ENCODE measurements around the gene TRIM10. TPM values are rescaled to one million over a fixed set of nuclear protein-coding genes. Genes with fewer than 3 reads are reported as not detected.

TRIM10 gene
- total and polyA plus RNA-seq, 10 of the 15 experiments (the other 5 are each of a cell fraction or from before 2014, with no cell fraction given), result 0.01 TPM; not detected in 9

DNA sequence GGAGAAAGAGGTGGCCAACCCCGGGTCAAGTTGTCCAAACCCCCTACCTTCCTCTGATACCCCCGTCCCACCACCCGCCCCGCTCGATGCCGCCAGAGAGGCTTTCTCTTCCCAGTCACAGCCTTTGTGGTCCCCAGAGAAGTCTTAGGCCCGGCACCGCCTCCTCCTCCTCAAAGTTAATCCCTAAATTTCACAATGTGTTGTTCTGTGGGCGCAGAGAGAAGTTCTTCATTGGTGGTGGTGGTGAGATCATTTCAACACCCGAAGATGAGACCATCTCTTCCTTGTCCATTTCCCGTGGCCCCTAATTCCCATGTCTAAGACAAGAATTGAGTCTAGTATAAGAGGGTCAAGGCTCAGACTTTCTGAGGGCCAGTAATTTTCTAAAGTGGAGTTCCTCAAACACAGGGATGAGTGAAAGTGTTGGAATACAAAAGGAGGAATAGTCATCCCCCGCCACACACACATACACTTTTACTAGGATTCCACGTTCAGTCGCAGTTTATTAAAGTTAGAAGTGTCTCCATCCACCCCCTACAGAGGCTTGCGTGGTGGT lies 58.5 kb downstream of the TRIM10 start (continued):
- TF ChIP-seq CREB1 (IDR thresholded peaks at IDR 0.05; ENCODE audit: low read depth), result no peak
- TF ChIP-seq ESRRA (IDR thresholded peaks at IDR 0.05; ENCODE audit: low read length), result no peak
- no peak for TF ChIP-seq NFXL1 (IDR thresholded peaks at IDR 0.05; ENCODE audit: borderline replicate concordance)
- TF ChIP-seq SREBF2 (IDR thresholded peaks at IDR 0.05; ENCODE audit: low read length), result no peak

Small RNA genes within 50 kb of the gene (small RNA-seq; reads per million reads assigned to genes)
- not detected for gene RF00554

Other genes starting within 250 kb of the TRIM10 start
Only the 7 nearest of the 10 such genes appear.
- gene POLR1H, start 99.9 kb downstream of the TRIM10 start, total RNA-seq (2014; rRNA removed), result 61.9 and 66.5 TPM in 2 replicates
- gene POLR1H, start 99.9 kb downstream of the TRIM10 start, total RNA-seq (2014; rRNA removed; fragmentation: Illumina TruSeq; extraction: Trizol), result 62.7 and 63.0 TPM in 2 replicates
- 47.4 and 50.6 TPM in 2 replicates for gene POLR1H, start 99.9 kb downstream of the TRIM10 start, total RNA-seq (2021)
- gene POLR1H, start 99.9 kb downstream of the TRIM10 start, polyA plus RNA-seq (2011; rRNA removed), result 60.5 and 88.9 TPM in 2 replicates
- gene POLR1H, start 99.9 kb downstream of the TRIM10 start, polyA plus RNA-seq (2014; fragmentation: Illumina TruSeq; extraction: Trizol), result 30.7 and 54.0 TPM in 2 replicates
- gene POLR1H, start 99.9 kb downstream of the TRIM10 start, polyA plus RNA-seq (2014; fragmentation: Nextera tagmentation; extraction: Ambion mirVana), result 100 to 1,000 TPM; 154 to 160 TPM
- gene POLR1H, start 99.9 kb downstream of the TRIM10 start, polyA plus RNA-seq (2014; rRNA removed), result 59.9 and 67.5 TPM in 2 replicates
- gene POLR1H, start 99.9 kb downstream of the TRIM10 start, polyA plus RNA-seq (2016; fragmentation: Nextera tagmentation; extraction: Ambion mirVana), result 100 to 1,000 TPM in 1 of 2 experiments, 10 to 100 TPM in 1; 99.5 to 108 TPM
- gene PPP1R11, start 94.0 kb downstream of the TRIM10 start, total RNA-seq (2014; rRNA removed), result 27.4 and 32.9 TPM in 2 replicates
- gene PPP1R11, start 94.0 kb downstream of the TRIM10 start, total RNA-seq (2014; rRNA removed; fragmentation: Illumina TruSeq; extraction: Trizol), result 24.3 and 27.8 TPM in 2 replicates
- 28.7 and 28.8 TPM in 2 replicates for gene PPP1R11, start 94.0 kb downstream of the TRIM10 start, total RNA-seq (2021)
- gene PPP1R11, start 94.0 kb downstream of the TRIM10 start, polyA plus RNA-seq (2011; rRNA removed), result 48.0 and 56.1 TPM in 2 replicates
- 48.9 and 54.3 TPM in 2 replicates for gene PPP1R11, start 94.0 kb downstream of the TRIM10 start, polyA plus RNA-seq (2014; fragmentation: Illumina TruSeq; extraction: Trizol)
- gene PPP1R11, start 94.0 kb downstream of the TRIM10 start, polyA plus RNA-seq (2014; fragmentation: Nextera tagmentation; extraction: Ambion mirVana), result 10 to 100 TPM; 12.6 to 13.4 TPM
- gene PPP1R11, start 94.0 kb downstream of the TRIM10 start, polyA plus RNA-seq (2014; rRNA removed), result 33.5 and 38.2 TPM in 2 replicates
- gene PPP1R11, start 94.0 kb downstream of the TRIM10 start, polyA plus RNA-seq (2016; fragmentation: Nextera tagmentation; extraction: Ambion mirVana), result 10 to 100 TPM; 46.2 TPM
- gene RNF39, start 85.4 kb downstream of the TRIM10 start, total RNA-seq (2014; rRNA removed), result not detected in 2 replicates
- gene RNF39, start 85.4 kb downstream of the TRIM10 start, total RNA-seq (2014; rRNA removed; fragmentation: Illumina TruSeq; extraction: Trizol), result not detected in 2 replicates
- gene RNF39, start 85.4 kb downstream of the TRIM10 start, total RNA-seq (2021), result not detected in 2 replicates
- not detected in 2 replicates for gene RNF39, start 85.4 kb downstream of the TRIM10 start, polyA plus RNA-seq (2011; rRNA removed)
- gene RNF39, start 85.4 kb downstream of the TRIM10 start, polyA plus RNA-seq (2014; fragmentation: Illumina TruSeq; extraction: Trizol), result not detected in 2 replicates
- not detected for gene RNF39, start 85.4 kb downstream of the TRIM10 start, polyA plus RNA-seq (2014; fragmentation: Nextera tagmentation; extraction: Ambion mirVana)
- 0.04 TPM in 1 of 2 replicates, not detected in the other for gene RNF39, start 85.4 kb downstream of the TRIM10 start, polyA plus RNA-seq (2014; rRNA removed)
- under 1 TPM in 1 of 2 experiments, not detected in 1; 0.11 TPM for gene RNF39, start 85.4 kb downstream of the TRIM10 start, polyA plus RNA-seq (2016; fragmentation: Nextera tagmentation; extraction: Ambion mirVana)
- gene TRIM31, start 48.1 kb downstream of the TRIM10 start, total RNA-seq (2014; rRNA removed), result 0.11 and 0.22 TPM in 2 replicates
- gene TRIM31, start 48.1 kb downstream of the TRIM10 start, total RNA-seq (2014; rRNA removed; fragmentation: Illumina TruSeq; extraction: Trizol), result 0.09 and 0.31 TPM in 2 replicates
- gene TRIM31, start 48.1 kb downstream of the TRIM10 start, total RNA-seq (2021), result 0.18 and 0.35 TPM in 2 replicates
- 17.4 and 20.5 TPM in 2 replicates for gene TRIM31, start 48.1 kb downstream of the TRIM10 start, polyA plus RNA-seq (2011; rRNA removed)
- 0.47 and 0.57 TPM in 2 replicates for gene TRIM31, start 48.1 kb downstream of the TRIM10 start, polyA plus RNA-seq (2014; fragmentation: Illumina TruSeq; extraction: Trizol)
- under 1 TPM in 1 of 2 experiments, not detected in 1; 0.09 TPM for gene TRIM31, start 48.1 kb downstream of the TRIM10 start, polyA plus RNA-seq (2014; fragmentation: Nextera tagmentation; extraction: Ambion mirVana)
- 0.33 and 0.41 TPM in 2 replicates for gene TRIM31, start 48.1 kb downstream of the TRIM10 start, polyA plus RNA-seq (2014; rRNA removed)
- not detected for gene TRIM31, start 48.1 kb downstream of the TRIM10 start, polyA plus RNA-seq (2016; fragmentation: Nextera tagmentation; extraction: Ambion mirVana)
- 0.05 TPM in 1 of 2 replicates, not detected in the other for gene TRIM40, start 25.1 kb downstream of the TRIM10 start, total RNA-seq (2014; rRNA removed)
- gene TRIM40, start 25.1 kb downstream of the TRIM10 start, total RNA-seq (2014; rRNA removed; fragmentation: Illumina TruSeq; extraction: Trizol), result not detected in 2 replicates
- gene TRIM40, start 25.1 kb downstream of the TRIM10 start, total RNA-seq (2021), result not detected in 2 replicates
- gene TRIM40, start 25.1 kb downstream of the TRIM10 start, polyA plus RNA-seq (2011; rRNA removed), result not detected in 2 replicates
- not detected in 2 replicates for gene TRIM40, start 25.1 kb downstream of the TRIM10 start, polyA plus RNA-seq (2014; fragmentation: Illumina TruSeq; extraction: Trizol)
- not detected for gene TRIM40, start 25.1 kb downstream of the TRIM10 start, polyA plus RNA-seq (2014; fragmentation: Nextera tagmentation; extraction: Ambion mirVana)
- gene TRIM40, start 25.1 kb downstream of the TRIM10 start, polyA plus RNA-seq (2014; rRNA removed), result not detected in 2 replicates
- gene TRIM40, start 25.1 kb downstream of the TRIM10 start, polyA plus RNA-seq (2016; fragmentation: Nextera tagmentation; extraction: Ambion mirVana), result not detected
- gene TRIM15, start 2.3 kb upstream of the TRIM10 start, total RNA-seq (2014; rRNA removed), result not detected in 2 replicates
- not detected in 2 replicates for gene TRIM15, start 2.3 kb upstream of the TRIM10 start, total RNA-seq (2014; rRNA removed; fragmentation: Illumina TruSeq; extraction: Trizol)
- gene TRIM15, start 2.3 kb upstream of the TRIM10 start, total RNA-seq (2021), result 0.08 TPM in 1 of 2 replicates, not detected in the other
- gene TRIM15, start 2.3 kb upstream of the TRIM10 start, polyA plus RNA-seq (2011; rRNA removed), result 0.29 TPM in 1 of 2 replicates, not detected in the other
- gene TRIM15, start 2.3 kb upstream of the TRIM10 start, polyA plus RNA-seq (2014; fragmentation: Illumina TruSeq; extraction: Trizol), result not detected in 2 replicates
- gene TRIM15, start 2.3 kb upstream of the TRIM10 start, polyA plus RNA-seq (2014; fragmentation: Nextera tagmentation; extraction: Ambion mirVana), result not detected
- not detected in 2 replicates for gene TRIM15, start 2.3 kb upstream of the TRIM10 start, polyA plus RNA-seq (2014; rRNA removed)
- gene TRIM15, start 2.3 kb upstream of the TRIM10 start, polyA plus RNA-seq (2016; fragmentation: Nextera tagmentation; extraction: Ambion mirVana), result not detected
- 62.4 and 73.5 TPM in 2 replicates for gene TRIM26, start 52.2 kb upstream of the TRIM10 start, total RNA-seq (2014; rRNA removed)
- gene TRIM26, start 52.2 kb upstream of the TRIM10 start, total RNA-seq (2014; rRNA removed; fragmentation: Illumina TruSeq; extraction: Trizol), result 39.2 and 43.9 TPM in 2 replicates
- 76.4 and 79.6 TPM in 2 replicates for gene TRIM26, start 52.2 kb upstream of the TRIM10 start, total RNA-seq (2021)
- 35.6 and 57.3 TPM in 2 replicates for gene TRIM26, start 52.2 kb upstream of the TRIM10 start, polyA plus RNA-seq (2011; rRNA removed)
- gene TRIM26, start 52.2 kb upstream of the TRIM10 start, polyA plus RNA-seq (2014; fragmentation: Illumina TruSeq; extraction: Trizol), result 57.6 and 72.4 TPM in 2 replicates
- 10 to 100 TPM; 13.1 to 18.2 TPM for gene TRIM26, start 52.2 kb upstream of the TRIM10 start, polyA plus RNA-seq (2014; fragmentation: Nextera tagmentation; extraction: Ambion mirVana)
- gene TRIM26, start 52.2 kb upstream of the TRIM10 start, polyA plus RNA-seq (2014; rRNA removed), result 56.5 and 67.5 TPM in 2 replicates
- 10 to 100 TPM; 69.9 to 75.3 TPM for gene TRIM26, start 52.2 kb upstream of the TRIM10 start, polyA plus RNA-seq (2016; fragmentation: Nextera tagmentation; extraction: Ambion mirVana)